Measurements from ENCODE around the gene NEDD4L.

Gene NEDD4L

DNA sequence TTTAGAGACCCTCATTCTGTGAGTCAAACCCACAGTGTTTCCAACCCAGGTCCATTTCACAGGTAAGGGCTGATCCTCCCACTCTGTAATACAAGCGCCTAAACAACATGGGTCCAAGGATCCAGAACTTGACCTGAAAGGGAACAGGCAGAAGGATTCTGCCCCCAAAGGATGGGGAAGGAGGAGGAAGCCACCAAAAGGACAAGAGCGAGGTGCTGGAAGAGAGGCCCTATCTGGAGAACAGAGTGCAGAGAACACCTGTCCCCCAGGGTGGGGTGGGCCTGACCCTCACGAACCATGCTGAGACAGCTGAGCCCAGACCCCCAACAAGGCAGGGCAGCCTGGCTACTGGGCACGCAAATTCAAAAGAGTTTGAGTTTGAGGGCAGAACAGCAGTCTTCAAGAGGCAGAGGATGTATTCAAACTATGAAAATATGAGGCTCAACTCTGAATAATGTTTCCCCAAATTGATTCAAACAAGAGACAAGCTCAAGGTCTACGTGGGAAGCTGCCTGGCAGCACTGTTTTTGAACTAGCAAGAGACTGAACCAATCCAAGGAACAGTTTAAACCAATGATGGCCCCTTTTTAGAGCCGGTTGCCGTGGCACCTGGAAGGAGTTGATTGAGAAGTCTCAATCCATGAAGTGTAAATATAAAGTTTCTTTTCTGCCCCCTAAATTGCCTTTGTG, 372.1 kb downstream of the NEDD4L start:
- H3K27ac ChIP-seq, result no peak overlapping the region
- H3K9me3 ChIP-seq (ENCODE audit: severe bottlenecking), result no peaks in the 10 kb centered on the region
- H3K36me3 ChIP-seq, result no peaks in the 10 kb centered on the region
- TF ChIP-seq, protein P1, sequence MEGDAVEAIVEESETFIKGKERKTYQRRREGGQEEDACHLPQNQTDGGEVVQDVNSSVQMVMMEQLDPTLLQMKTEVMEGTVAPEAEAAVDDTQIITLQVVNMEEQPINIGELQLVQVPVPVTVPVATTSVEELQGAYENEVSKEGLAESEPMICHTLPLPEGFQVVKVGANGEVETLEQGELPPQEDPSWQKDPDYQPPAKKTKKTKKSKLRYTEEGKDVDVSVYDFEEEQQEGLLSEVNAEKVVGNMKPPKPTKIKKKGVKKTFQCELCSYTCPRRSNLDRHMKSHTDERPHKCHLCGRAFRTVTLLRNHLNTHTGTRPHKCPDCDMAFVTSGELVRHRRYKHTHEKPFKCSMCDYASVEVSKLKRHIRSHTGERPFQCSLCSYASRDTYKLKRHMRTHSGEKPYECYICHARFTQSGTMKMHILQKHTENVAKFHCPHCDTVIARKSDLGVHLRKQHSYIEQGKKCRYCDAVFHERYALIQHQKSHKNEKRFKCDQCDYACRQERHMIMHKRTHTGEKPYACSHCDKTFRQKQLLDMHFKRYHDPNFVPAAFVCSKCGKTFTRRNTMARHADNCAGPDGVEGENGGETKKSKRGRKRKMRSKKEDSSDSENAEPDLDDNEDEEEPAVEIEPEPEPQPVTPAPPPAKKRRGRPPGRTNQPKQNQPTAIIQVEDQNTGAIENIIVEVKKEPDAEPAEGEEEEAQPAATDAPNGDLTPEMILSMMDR (IDR thresholded peaks at IDR 0.05; ENCODE audit: low read depth, low read length), result no peak
- DNase-seq, result no peak
- no peak overlapping the region for H3K4me3 ChIP-seq (ENCODE audit: low read depth, low read length)
- H3K27me3 ChIP-seq (ENCODE audit: insufficient read depth, low read depth, severe bottlenecking), result no peaks in the 10 kb centered on the region

DNA sequence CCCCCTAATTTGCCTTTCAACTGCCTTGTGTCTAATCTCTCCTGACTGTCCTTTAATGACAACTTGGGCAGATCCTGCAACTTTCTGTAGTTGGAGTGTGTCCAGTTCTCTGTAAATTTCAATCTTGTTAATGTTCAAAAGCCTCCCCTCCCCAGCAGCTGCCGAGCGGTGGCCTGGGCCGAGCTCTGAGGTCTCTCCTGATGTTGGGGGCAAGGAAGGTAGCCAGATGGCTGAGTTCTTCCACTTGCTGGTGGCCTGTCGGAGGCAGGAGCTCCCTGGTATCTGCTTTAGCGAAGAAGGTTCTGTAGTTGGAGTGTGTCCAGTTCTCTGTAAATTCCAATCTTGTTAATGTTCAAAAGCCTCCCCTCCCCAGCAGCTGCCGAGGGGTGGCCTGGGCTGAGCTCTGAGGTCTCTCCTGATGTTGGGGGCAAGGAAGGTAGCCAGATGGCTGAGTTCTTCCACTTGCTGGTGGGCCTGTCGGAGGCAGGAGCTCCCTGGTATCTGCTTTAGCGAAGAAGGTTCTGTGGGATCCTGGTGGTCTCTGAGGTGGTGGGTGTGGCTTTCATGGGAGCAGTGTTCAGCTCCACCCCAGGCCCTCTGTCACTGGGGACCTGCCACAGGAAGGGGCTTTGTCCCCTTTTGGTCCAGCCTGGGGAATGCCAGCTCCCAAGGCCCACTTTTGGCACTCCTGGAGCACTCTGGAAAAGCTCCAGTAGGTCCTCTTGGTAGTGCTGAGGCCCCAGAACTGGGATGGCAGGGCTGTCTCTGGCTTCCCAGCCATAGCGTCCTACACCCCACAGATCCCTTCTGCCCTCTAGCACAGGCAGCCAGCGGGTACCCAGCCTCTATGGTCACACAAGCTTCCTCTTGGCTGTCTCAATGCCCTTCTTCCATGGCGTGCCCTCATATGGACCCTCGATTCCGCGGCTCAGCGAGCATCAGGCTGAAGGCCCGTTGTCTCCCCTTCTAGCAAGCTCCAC, 373.0 kb downstream of the NEDD4L start:
- DNase-seq, result peak; percentile 53
- Histone ChIP-seq H3K9me3 (ENCODE audit: severe bottlenecking) (no peaks in the 10 kb centered on the region), H3K36me3 (no peaks in the 10 kb centered on the region), H3K27me3 (ENCODE audit: insufficient read depth, low read depth, severe bottlenecking) (no peaks in the 10 kb centered on the region), H3K4me3 (ENCODE audit: low read depth, low read length) (no peak overlapping the region), H3K27ac (no peak overlapping the region)
- TF ChIP-seq, protein P1 (IDR thresholded peaks at IDR 0.05; ENCODE audit: low read depth, low read length), result no peak

DNA sequence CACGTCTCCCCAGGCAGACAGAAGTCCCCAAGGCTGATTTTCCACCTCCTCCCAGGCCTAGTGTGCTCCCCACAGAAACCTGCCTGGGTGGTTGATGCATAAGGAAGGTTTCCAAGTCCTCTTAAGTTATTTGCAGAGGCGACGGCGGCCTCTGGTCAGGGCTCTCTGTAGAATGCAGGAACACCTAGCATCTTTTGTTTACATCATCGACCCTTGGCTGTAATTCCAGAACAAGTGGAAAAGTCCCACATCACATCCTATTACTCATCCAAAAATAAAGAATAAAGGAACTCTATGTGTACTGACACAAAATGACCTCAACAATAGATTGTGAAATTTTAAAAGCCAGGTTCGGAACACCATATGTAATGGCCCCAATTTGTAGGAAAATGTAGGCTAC, 373.7 kb downstream of the NEDD4L start:
- Histone ChIP-seq H3K27me3 (ENCODE audit: insufficient read depth, low read depth, severe bottlenecking) (no peaks in the 10 kb centered on the region), H3K4me3 (ENCODE audit: low read depth, low read length) (no peak overlapping the region), H3K36me3 (no peaks in the 10 kb centered on the region), H3K9me3 (ENCODE audit: severe bottlenecking) (no peaks in the 10 kb centered on the region), H3K27ac (no peak overlapping the region)
- DNase-seq, result no peak
- TF ChIP-seq, protein P1 (IDR thresholded peaks at IDR 0.05; ENCODE audit: low read depth, low read length), result no peak

DNA sequence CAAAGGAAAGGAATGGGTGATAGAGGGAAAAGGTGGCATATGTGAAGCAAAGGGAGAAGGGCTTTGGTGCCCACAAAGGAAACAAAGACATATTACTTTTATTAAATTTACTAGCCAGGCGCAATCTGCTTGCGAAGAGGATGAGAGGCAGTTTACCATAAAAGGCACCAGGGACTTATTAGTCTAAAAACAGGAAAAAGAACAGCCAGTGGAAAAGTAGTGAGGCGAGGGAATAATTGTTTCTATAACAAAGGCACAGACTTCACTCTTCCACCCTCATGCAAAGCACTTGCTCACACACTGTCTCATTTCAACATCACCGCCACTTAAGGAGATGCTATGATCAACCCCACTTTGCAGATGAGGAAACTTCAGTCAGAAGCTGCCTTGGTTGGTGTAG, 374.3 kb downstream of the NEDD4L start:
- H3K27me3 ChIP-seq (ENCODE audit: insufficient read depth, low read depth, severe bottlenecking), result no peaks in the 10 kb centered on the region
- H3K27ac ChIP-seq, result no peak overlapping the region

DNA sequence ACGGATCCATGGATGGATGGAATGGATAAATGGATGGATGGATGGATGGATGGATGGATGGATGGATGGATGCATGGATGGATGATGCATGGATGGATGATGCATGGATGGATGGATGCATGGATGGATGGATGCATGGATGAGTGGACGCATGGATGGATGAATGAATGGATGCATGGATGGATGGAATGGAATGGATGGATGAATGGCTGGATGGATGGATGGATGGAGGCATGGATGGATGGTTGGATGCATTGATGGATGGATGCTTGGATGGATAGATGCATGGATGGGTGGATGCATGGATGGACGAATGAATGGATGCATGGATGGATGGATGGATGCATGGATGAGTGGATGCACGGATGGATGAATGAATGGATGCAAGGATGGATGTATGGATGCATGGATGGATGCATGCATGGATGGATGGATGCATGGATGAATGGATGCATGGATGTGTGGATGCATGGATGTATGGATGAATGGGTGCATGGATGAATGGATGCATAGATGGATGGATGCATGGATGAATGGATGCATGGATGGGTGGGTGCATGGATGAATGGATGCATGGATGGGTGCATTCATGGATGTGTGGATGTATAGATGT, 375.7 kb downstream of the NEDD4L start:
- Histone ChIP-seq H3K27ac (no peak overlapping the region), H3K27me3 (ENCODE audit: insufficient read depth, low read depth, severe bottlenecking) (no peaks in the 10 kb centered on the region), H3K36me3 (no peaks in the 10 kb centered on the region), H3K9me3 (ENCODE audit: severe bottlenecking) (no peaks in the 10 kb centered on the region), H3K4me3 (ENCODE audit: low read depth, low read length) (no peak overlapping the region)
- no peak for DNase-seq
- TF ChIP-seq, protein P1 (IDR thresholded peaks at IDR 0.05; ENCODE audit: low read depth, low read length), result no peak

More for the DNA sequence above, 374.3 kb downstream of the NEDD4L start:
- H3K9me3 ChIP-seq (ENCODE audit: severe bottlenecking), result no peaks in the 10 kb centered on the region
- TF ChIP-seq, protein P1 (IDR thresholded peaks at IDR 0.05; ENCODE audit: low read depth, low read length), result no peak
- DNase-seq, result no peak
- H3K36me3 ChIP-seq, result no peaks in the 10 kb centered on the region
- H3K4me3 ChIP-seq (ENCODE audit: low read depth, low read length), result no peak overlapping the region

Measured in WERI-Rb-1 (cell line).